Testis (tissue), 3 donors: ENCODE data around the gene ZNF143. TPM values are rescaled to one million over a fixed set of nuclear protein-coding genes. Genes with fewer than 3 reads are reported as not detected.

ENCODE experiments used
- DNase-seq: peaks from one replicate; pipeline ENCODE4 v3.0.0-alpha.2; 2019
- H3K27ac ChIP-seq, 2 donors: fragments of 200-600 bp; sonication (generic); one replicate each; pipeline ENCODE4 v1.5.1; 2019
- H3K27me3 ChIP-seq: fragments of 200-600 bp; sonication (generic); one replicate; pipeline ENCODE4 v1.5.1; 2019
- H3K36me3 ChIP-seq: fragments of 200-600 bp; sonication (generic); one replicate; pipeline ENCODE4 v1.5.1; 2017; ENCODE audit warnings: low read depth; ENCODE audit errors: missing control alignments
- H3K4me1 ChIP-seq: fragments of 200-600 bp; sonication (generic); one replicate; pipeline ENCODE4 v1.5.1; 2019
- H3K4me3 ChIP-seq, 2 donors: fragments of 200-600 bp; sonication (generic); one replicate each; pipeline ENCODE4 v1.5.1; 2017 to 2019
- H3K9me3 ChIP-seq: fragments of 200-600 bp; sonication (generic); one replicate; pipeline ENCODE4 v1.5.1; 2017
- CTCF ChIP-seq, 3 experiments: fragments of 450-650 bp in 2 of 3; fragments of 200-600 bp in 1 of 3; sonication (generic) in 1 of 3; IDR thresholded peaks; one replicate each; pipeline ENCODE4 v1.5.1; 2016 to 2019; ENCODE audit warnings: antibody characterized with exemption in 3 of 3, mild to moderate bottlenecking in 2 of 3, moderate library complexity in 1 of 3
- POLR2A ChIP-seq: fragments of 450-650 bp; IDR thresholded peaks from one replicate; pipeline ENCODE4 v1.6.1; 2017; ENCODE audit warnings: antibody characterized with exemption, mild to moderate bottlenecking, moderate library complexity
- WGBS, 2 donors: methylation state at CpG; one replicate each; pipeline ENCODE4 v1.1.5; 2018; 5-methylcytosine and 5-hydroxymethylcytosine counted together
- intact Hi-C: fragments of 100-400 bp; cut with DNase I; formaldehyde crosslinking; loops from one replicate; pipeline ENCODE4 v1.15.1; 2023; ENCODE audit warnings: low total_unique reads
- polyA plus RNA-seq: library from polyadenylated mRNA; stranded (reverse); fragments of 350-450 nt; fragmentation: Illumina TruSeq; extraction: RNeasy Lipid Tissue Mini Kit (QIAGEN cat#74804); gene quantifications from one replicate; pipeline ENCODE4 v1.2.3, GENCODE V29; 2014; ENCODE audit warnings: low read depth, low replicate concordance; ENCODE audit not compliant: insufficient read depth
- total RNA-seq, 2 donors: library from RNA; depleted of rRNA; stranded (reverse); fragments of >200 nt; gene quantifications; one replicate each; pipeline ENCODE4 v1.2.3, GENCODE V29; 2016

The ZNF143 gene
- total and polyA plus RNA-seq, 3 donors from 2014 or later = 37.2 to 49.9 (median 43.6) TPM

DNA sequence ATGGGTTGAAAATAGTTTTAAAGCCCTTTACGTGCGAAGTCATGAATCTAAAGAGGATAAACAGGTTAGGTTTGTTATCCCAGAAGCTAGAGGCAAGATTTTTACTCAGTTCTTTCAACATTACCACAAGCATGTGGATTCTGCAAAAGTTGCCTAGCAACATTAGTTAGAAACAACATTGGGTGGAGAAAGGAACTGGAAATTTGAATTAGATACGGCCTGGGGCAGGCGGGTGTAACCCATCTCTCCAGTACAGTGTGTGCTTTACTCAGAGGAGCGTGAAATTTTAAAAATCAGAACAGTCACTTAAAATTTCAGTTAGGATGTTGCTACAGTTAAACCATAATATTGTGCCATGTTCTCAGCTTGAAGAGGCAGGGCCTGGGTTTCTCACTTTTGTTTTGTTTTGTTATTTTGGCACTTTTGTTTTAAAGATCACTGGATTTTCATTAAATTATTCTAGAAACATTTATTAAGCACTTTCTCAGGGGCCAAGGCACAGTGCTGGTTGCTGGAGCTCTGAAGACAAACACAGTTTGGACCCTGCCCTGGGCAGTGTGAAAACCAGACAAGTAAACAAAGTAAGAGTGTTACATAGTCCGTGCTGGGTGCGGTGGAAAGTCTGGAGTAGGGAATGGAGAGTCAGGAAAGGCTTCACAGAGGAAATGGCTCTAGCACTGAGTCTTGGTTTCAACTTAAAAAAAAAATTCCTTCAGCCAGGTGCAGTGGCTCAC lies 108.2 kb downstream of the ZNF143 start:
- 37 to 44% methylated on average over 7 of the region's 7 CpGs for WGBS, 2 donors
- no peaks in the 10 kb centered on the region for H3K27me3 ChIP-seq
- peaks cover 12% of the 10 kb centered on the region for H3K4me1 ChIP-seq
- intact Hi-C loops = no loop called here
- H3K9me3 ChIP-seq = no peaks in the 10 kb centered on the region
- TF ChIP-seq CTCF (IDR thresholded peaks at IDR 0.05) (no peak), POLR2A (no peak)
- H3K27ac ChIP-seq = peak overlapping the region; percentile 67 to 80
- no peak overlapping the region for H3K4me3 ChIP-seq
- DNase-seq = peak; percentile 54
- H3K36me3 ChIP-seq = no peaks in the 10 kb centered on the region

GRCh38 chr11:9569588-9570164 lies 108.9 kb downstream of the ZNF143 start:
- intact Hi-C loops = no loop called here
- DNase-seq = no peak
- no peak overlapping the region for H3K4me3 ChIP-seq
- WGBS, 2 donors = 91 to 97% methylated on average over 5 of the region's 5 CpGs
- peak overlapping the region; percentile 67 to 80 for H3K27ac ChIP-seq
- H3K27me3 ChIP-seq = no peaks in the 10 kb centered on the region
- H3K36me3 ChIP-seq = no peaks in the 10 kb centered on the region
- no peaks in the 10 kb centered on the region for H3K9me3 ChIP-seq
- no peak for TF ChIP-seq POLR2A
- no peak for TF ChIP-seq CTCF (IDR thresholded peaks at IDR 0.05)
- peaks cover 12% of the 10 kb centered on the region for H3K4me1 ChIP-seq

GRCh38 chr11:9570313-9571025 lies 109.7 kb downstream of the ZNF143 start:
- no peaks in the 10 kb centered on the region for H3K27me3 ChIP-seq
- peaks cover 12% of the 10 kb centered on the region for H3K4me1 ChIP-seq
- DNase-seq = no peak
- H3K4me3 ChIP-seq = no peak overlapping the region
- intact Hi-C loops = no loop called here
- H3K9me3 ChIP-seq = no peaks in the 10 kb centered on the region
- H3K36me3 ChIP-seq = no peaks in the 10 kb centered on the region
- TF ChIP-seq POLR2A (no peak), CTCF (IDR thresholded peaks at IDR 0.05) (no peak)
- 80 to 84% methylated on average over 9 of the region's 9 CpGs for WGBS, 2 donors
- peak overlapping the region in 1 of 2 donors; percentile 80 for H3K27ac ChIP-seq

DNA sequence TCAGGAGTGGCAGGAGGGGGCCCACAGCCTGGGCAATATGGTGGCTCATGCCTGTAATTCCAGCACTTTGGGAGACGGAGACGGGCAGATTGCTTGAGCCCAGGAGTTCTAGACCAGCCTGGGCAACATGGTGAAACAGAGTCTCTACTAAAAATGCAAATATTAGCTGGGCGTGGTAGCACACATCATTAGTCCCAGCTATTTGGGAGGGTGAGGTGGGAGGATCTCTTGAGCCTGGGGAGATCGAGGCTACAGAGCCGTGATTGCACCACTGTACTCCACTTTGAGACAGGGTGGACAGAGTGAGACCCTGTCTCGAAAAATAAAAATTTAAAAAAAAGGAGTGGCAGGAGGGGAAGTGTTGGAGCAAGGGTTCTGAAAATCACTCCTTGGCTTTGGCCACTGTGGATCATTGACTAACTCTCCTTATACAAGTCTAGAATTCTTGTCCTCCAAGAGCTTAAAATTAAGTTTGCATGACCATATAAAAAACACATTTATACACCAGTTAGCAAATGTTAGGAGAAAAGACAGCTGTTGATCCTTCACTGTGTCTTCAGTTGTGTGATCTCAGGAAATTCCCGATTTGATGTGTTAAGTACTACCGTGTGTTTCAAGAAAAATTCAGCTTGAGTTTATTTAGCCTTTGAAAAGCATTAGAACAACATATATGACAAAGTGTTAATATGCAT lies 110.4 kb downstream of the ZNF143 start:
- Histone ChIP-seq H3K9me3 (no peaks in the 10 kb centered on the region), H3K36me3 (no peaks in the 10 kb centered on the region), H3K4me3 (no peak overlapping the region), H3K27ac (no peak overlapping the region), H3K4me1 (peaks cover 12% of the 10 kb centered on the region), H3K27me3 (no peaks in the 10 kb centered on the region)
- no peak for DNase-seq
- 82 to 91% methylated on average over 8 of the region's 8 CpGs for WGBS, 2 donors
- TF ChIP-seq CTCF (IDR thresholded peaks at IDR 0.05) (no peak), POLR2A (no peak)
- intact Hi-C loops = no loop called here
